ENCODE measurements around the gene JMJD8.

The JMJD8 gene

GRCh38 chr16:676913-677312 lies 7.2 kb downstream of the JMJD8 start:
- no peak for DNase-seq (ENCODE audit: low read depth in 1 of 2, low spot score in 1 of 2)
- Histone ChIP-seq H3K27me3 (ENCODE audit: insufficient read depth, poor library complexity, severe bottlenecking) (no peaks in the 10 kb centered on the region), H3K27ac (replicated peaks) (no peak overlapping the region), H3K4me3 (replicated peaks; ENCODE audit: insufficient read depth, low read length) (no peak overlapping the region)
- TF ChIP-seq REST (IDR thresholded peaks at IDR 0.05; ENCODE audit: insufficient replicate concordance, low read depth) (no peak), SPI1 (IDR thresholded peaks at IDR 0.05; ENCODE audit: borderline replicate concordance, low read depth) (no peak), GABPA (IDR thresholded peaks at IDR 0.05; ENCODE audit: low read depth) (no peak), POLR2AphosphoS5 (IDR thresholded peaks at IDR 0.05; ENCODE audit: low read depth) (no peak), CTCF (IDR thresholded peaks at IDR 0.05; ENCODE audit: insufficient read depth, low read length) (no peak)

- H3K4me3 ChIP-seq (replicated peaks; ENCODE audit: insufficient read depth, low read length) = no peak overlapping the region
- H3K27ac ChIP-seq (replicated peaks) = no peak overlapping the region
- no peak for TF ChIP-seq CTCF (IDR thresholded peaks at IDR 0.05; ENCODE audit: insufficient read depth, low read length)
- TF ChIP-seq REST (IDR thresholded peaks at IDR 0.05; ENCODE audit: insufficient replicate concordance, low read depth) = no peak
- H3K27me3 ChIP-seq (ENCODE audit: insufficient read depth, poor library complexity, severe bottlenecking) = no peaks in the 10 kb centered on the region
- no peak for DNase-seq (ENCODE audit: low read depth in 1 of 2, low spot score in 1 of 2)
Observed at GRCh38 chr16:676565-676902, 7.6 kb downstream of the JMJD8 start.

- no peak overlapping the region for H3K4me3 ChIP-seq (replicated peaks; ENCODE audit: insufficient read depth, low read length)
Observed at GRCh38 chr16:675884-676564, 8.1 kb downstream of the JMJD8 start.

More at GRCh38 chr16:675884-676564, 8.1 kb downstream of the JMJD8 start:
- Histone ChIP-seq H3K27me3 (ENCODE audit: insufficient read depth, poor library complexity, severe bottlenecking) (no peaks in the 10 kb centered on the region), H3K27ac (replicated peaks) (no peak overlapping the region)
- no peak for TF ChIP-seq GABPA (IDR thresholded peaks at IDR 0.05; ENCODE audit: low read depth)
- no peak for TF ChIP-seq CTCF (IDR thresholded peaks at IDR 0.05; ENCODE audit: insufficient read depth, low read length)
- no peak for TF ChIP-seq POLR2AphosphoS5 (IDR thresholded peaks at IDR 0.05; ENCODE audit: low read depth)
- no peak for DNase-seq (ENCODE audit: low read depth in 1 of 2, low spot score in 1 of 2)
